K562 (cell line): Measurements from ENCODE around the gene ISOC1. TPM values are rescaled to one million over a fixed set of nuclear protein-coding genes. Genes with fewer than 3 reads are reported as not detected.

Experiments
- ATAC-seq: fragments of 200-7000 bp; cut with Tn5 transposase; 3 replicates; pipeline ENCODE4 v1.9.1; 2020; ENCODE audit warnings: moderate library complexity
- BruUV-seq: library from RNA; stranded (reverse); fragments of 400-500 nt; replicated peaks from 2 replicates; lab custom pipeline; 2021; lab: Mats Ljungman, UMichigan
- CTCF ChIA-PET: fragments of 300-600 bp; formaldehyde crosslinking; extraction: SDS; loops from one replicate; lab custom pipeline; 2021; ENCODE audit warnings: low intra/inter-chr PET ratio; lab: Yijun Ruan, JAX
- POLR2A ChIA-PET: fragments of 300-600, 350-650 bp; sonication (Branson Sonifier 250); formaldehyde crosslinking; extraction: SDS; loops from one replicate; lab custom pipeline; 2021; ENCODE audit warnings: antibody characterized with exemption, inconsistent platforms; lab: Yijun Ruan, JAX
- DNase-seq, 4 experiments: peaks; one replicate each; pipeline versions ENCODE4 v3.0.0 to v3.0.0-alpha.2; 2011 to 2018; ENCODE audit warnings: low spot score in 3 of 4, mixed read lengths in 3 of 4; ENCODE audit errors: extremely low read depth in 1 of 4
- FAIRE-seq: peaks from 2 replicates; lab custom pipeline; 2011; peaks lifted over from hg19 to GRCh38; lab: Jason Lieb, UNC
- H2AFZ ChIP-seq: 2 replicates; pipeline ENCODE4 v1.6.0; 2011; ENCODE audit warnings: low read depth, low read length, control low read depth, inconsistent platforms
- H3K27ac ChIP-seq: fragments of 200-600 bp; 3 replicates; pipeline ENCODE4 v1.8.0; 2011; ENCODE audit warnings: low read depth, mild to moderate bottlenecking, control low read depth, inconsistent platforms, low read length, moderate library complexity, mixed read lengths; ENCODE audit errors: extremely low read depth
- H3K27me3 ChIP-seq, 2 experiments: fragments of 300-600 bp in 1 of 2; 2 replicates in 1 of 2; 3 replicates in 1 of 2; pipeline versions ENCODE4 v1.6.0 to v1.8.0; 2011; ENCODE audit warnings: inconsistent platforms in 2 of 2, low read length in 2 of 2, mild to moderate bottlenecking in 1 of 2, mixed read lengths in 1 of 2, moderate library complexity in 1 of 2; ENCODE audit not compliant: control insufficient read depth in 2 of 2, insufficient read depth in 2 of 2
- H3K36me3 ChIP-seq: fragments of 300-600 bp; 3 replicates; pipeline ENCODE4 v1.8.0; 2011; ENCODE audit warnings: mild to moderate bottlenecking, low read length, inconsistent platforms; ENCODE audit not compliant: control insufficient read depth, insufficient read depth
- H3K4me1 ChIP-seq, 2 experiments: fragments of 200-600 bp in 1 of 2; replicated peaks in 1 of 2; 2 replicates in 1 of 2; 3 replicates in 1 of 2; pipeline versions ENCODE4 v1.5.1 to v1.8.0; 2011; ENCODE audit warnings: inconsistent platforms in 2 of 2, low read length in 2 of 2, mild to moderate bottlenecking in 1 of 2, mixed read lengths in 1 of 2, moderate library complexity in 1 of 2; ENCODE audit not compliant: control insufficient read depth in 2 of 2, insufficient read depth in 2 of 2
- H3K4me2 ChIP-seq: 2 replicates; pipeline ENCODE4 v1.6.1; 2011; ENCODE audit warnings: low read length, control low read depth, inconsistent platforms, mixed read lengths; ENCODE audit not compliant: insufficient read depth
- H3K4me3 ChIP-seq: fragments of 200-600 bp; sonication (generic), shearing (Covaris generic); 2 replicates; pipeline ENCODE4 v1.5.1; 2016; ENCODE audit warnings: control low read depth, inconsistent platforms
- H3K79me2 ChIP-seq: fragments of 200-600 bp; 3 replicates; pipeline ENCODE4 v1.8.0; 2011; ENCODE audit warnings: low read length, inconsistent platforms; ENCODE audit not compliant: control insufficient read depth, insufficient read depth
- H3K9ac ChIP-seq, 2 experiments: 2 replicates each; pipeline versions ENCODE4 v1.6.0 to v1.6.1; 2011; ENCODE audit warnings: low read depth in 2 of 2, low read length in 2 of 2, control low read depth in 1 of 2, inconsistent platforms in 1 of 2, mild to moderate bottlenecking in 1 of 2, mixed read lengths in 1 of 2; ENCODE audit not compliant: insufficient read depth in 1 of 2
- H3K9me1 ChIP-seq: one replicate; pipeline ENCODE4 v1.6.0; 2011; ENCODE audit warnings: inconsistent platforms, mild to moderate bottlenecking, low read length, moderate library complexity; ENCODE audit not compliant: control insufficient read depth, insufficient read depth
- H3K9me3 ChIP-seq: replicated peaks from 2 replicates; pipeline ENCODE4 v1.5.1; 2011; ENCODE audit warnings: low read depth, low read length, inconsistent platforms; ENCODE audit not compliant: control insufficient read depth, insufficient read depth
- H4K20me1 ChIP-seq: replicated peaks from 2 replicates; pipeline ENCODE4 v1.6.1; 2011; ENCODE audit warnings: low read length, inconsistent platforms, mixed read lengths; ENCODE audit not compliant: control insufficient read depth, insufficient read depth
- BRF1 ChIP-seq: IDR thresholded peaks from 3 replicates; pipeline ENCODE4 v1.6.1; 2011; ENCODE audit warnings: borderline replicate concordance, mild to moderate bottlenecking; ENCODE audit not compliant: insufficient read length; ENCODE audit errors: extremely low read depth
- CBX1 ChIP-seq: sonication (generic); IDR thresholded peaks from 2 replicates; pipeline ENCODE4 v1.6.1; 2016; ENCODE audit warnings: antibody characterized with exemption, low read depth, mild to moderate bottlenecking
- CBX5 ChIP-seq: IDR thresholded peaks from 2 replicates; pipeline ENCODE4 v1.6.1; 2014; ENCODE audit warnings: low read depth, borderline replicate concordance
- IRF2 ChIP-seq: sonication (generic); formaldehyde crosslinking; IDR thresholded peaks from 2 replicates; pipeline ENCODE4 v1.8.1; 2022; ENCODE audit warnings: mild to moderate bottlenecking, missing genetic modification reagents
- KLF6 ChIP-seq: fragments of 250-450 bp; sonication (Bioruptor Pico); IDR thresholded peaks from 2 replicates; pipeline ENCODE4 v1.4.0; 2020; ENCODE audit warnings: mild to moderate bottlenecking, moderate library complexity, borderline replicate concordance
- MAZ ChIP-seq, 2 experiments: fragments of 450-650 bp in 1 of 2; sonication (generic) in 1 of 2; formaldehyde crosslinking; IDR thresholded peaks in 1 of 2; conservative IDR thresholded peaks in 1 of 2; 2 replicates each; pipeline versions ENCODE4 v1.4.0 to v1.5.0; 2020; ENCODE audit warnings: mild to moderate bottlenecking in 1 of 2, missing genetic modification reagents in 1 of 2
- PTBP1 ChIP-seq: fragments of 200-400 bp; formaldehyde crosslinking; IDR thresholded peaks from 2 replicates; pipeline ENCODE4 v1.6.1; 2017; ENCODE audit warnings: low read depth, low read length
- TCF7L2 ChIP-seq: fragments of 150-350 bp; IDR thresholded peaks from 2 replicates; pipeline ENCODE4 v1.6.1; 2016; ENCODE audit warnings: low read depth, mild to moderate bottlenecking, low read length, moderate library complexity
- ZNF253 ChIP-seq: fragments of 250-450 bp; sonication (Bioruptor Pico); conservative IDR thresholded peaks from 2 replicates; pipeline ENCODE4 v1.6.1; 2021; ENCODE audit warnings: mild to moderate bottlenecking
- WGBS: fragments of 100-300 bp; shearing (Covaris generic); methylation state at CpG from one replicate; pipeline ENCODE4 v1.1.6; 2016; ENCODE audit warnings: low coverage, mixed read lengths; ENCODE audit not compliant: insufficient coverage; ENCODE audit errors: missing lambda C conversion rate; 5-methylcytosine and 5-hydroxymethylcytosine counted together
- in situ Hi-C: fragments of 300-500 bp; cut with MboI; formaldehyde crosslinking; loops from 4 replicates; pipeline ENCODE4 v1.15.0; 2018; ENCODE audit warnings: inconsistent platforms, mixed read lengths
- intact Hi-C: fragments of 100-400 bp; cut with micrococcal nuclease; formaldehyde crosslinking; loops from 2 replicates; pipeline ENCODE4 v1.14.2; 2022
- polyA plus RNA-seq, 8 experiments: library from polyadenylated mRNA; depleted of rRNA in 4 of 8; stranded (reverse) in 5 of 8; unstranded in 3 of 8; fragments of >200 nt; fragmentation: Nextera tagmentation in 2 of 8; fragmentation: Illumina TruSeq in 1 of 8; extraction: Ambion mirVana in 2 of 8; extraction: Trizol in 1 of 8; gene quantifications; 2 replicates each; pipeline versions ENCODE4 v1.2.1 to v1.2.3, GENCODE V29; 2011 to 2014; ENCODE audit warnings: inconsistent platforms in 1 of 8, missing spikeins in 1 of 8
- total RNA-seq, 7 experiments: library from RNA; depleted of rRNA in 6 of 7; stranded (reverse); fragments of >200 nt in 6 of 7; fragmentation: Illumina TruSeq in 2 of 7; extraction: Trizol in 2 of 7; gene quantifications; 2 replicates each; pipeline versions ENCODE4 v1.2.1 to v1.2.3, GENCODE V29; 2011 to 2021; ENCODE audit warnings: low replicate concordance in 1 of 7
- TF ChIP-seq, protein P1 (sequence below): fragments of 450-650 bp; formaldehyde crosslinking; IDR thresholded peaks from 2 replicates; pipeline ENCODE4 v1.4.0; 2020; ENCODE audit warnings: mild to moderate bottlenecking, moderate library complexity

The ISOC1 gene
- total and polyA plus RNA-seq, 9 of the 15 experiments (the other 6 are each of a cell fraction or from before 2014, with no cell fraction given) = 14.0 to 67.9 (median 51.3) TPM

DNA sequence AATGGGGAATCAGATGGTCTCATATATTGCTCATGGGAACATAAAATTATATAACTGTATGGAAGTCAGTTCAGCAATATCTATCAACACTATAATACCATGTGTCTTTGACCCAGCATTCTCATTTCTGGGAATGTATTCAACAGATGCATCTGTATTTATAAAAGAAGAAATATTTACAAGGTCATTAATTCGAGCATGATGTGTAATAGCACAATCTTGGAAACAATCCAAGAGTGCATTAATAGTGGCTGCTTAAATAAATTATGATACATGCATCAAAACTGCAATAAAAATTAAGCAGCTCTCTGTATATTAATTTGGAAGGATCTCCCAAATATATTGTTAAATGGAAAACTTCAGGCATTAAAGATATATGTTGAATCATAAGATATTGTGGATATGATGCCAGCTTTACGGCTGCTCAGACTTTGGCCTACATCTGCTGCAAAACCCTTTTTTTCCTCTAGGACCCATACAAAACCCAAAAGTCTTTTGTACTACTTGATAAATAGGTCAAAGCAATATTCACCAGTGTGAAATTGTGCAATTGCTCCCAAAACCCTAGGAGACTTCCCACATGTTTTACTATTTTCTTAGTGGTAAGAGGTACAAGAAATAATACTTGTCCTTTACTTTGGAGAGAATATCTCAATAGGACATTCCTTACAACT, 45.3 kb upstream of the ISOC1 start:
- Histone ChIP-seq H2AFZ (no peak overlapping the region), H3K27me3 (no peaks in the 10 kb centered on the region), H4K20me1 (no peaks in the 10 kb centered on the region), H3K9me1 (no peaks in the 10 kb centered on the region), H3K4me2 (no peak overlapping the region), H3K27ac (no peak overlapping the region), H3K9me3 (no peaks in the 10 kb centered on the region), H3K79me2 (no peaks in the 10 kb centered on the region), H3K4me1 (no peaks in the 10 kb centered on the region), H3K36me3 (no peaks in the 10 kb centered on the region), H3K9ac (no peak overlapping the region), H3K4me3 (no peak overlapping the region)
- WGBS = 22% methylated on average over 2 of the region's 2 CpGs
- CTCF ChIA-PET = no interaction called here
- intact Hi-C loops (no loop called here), in situ Hi-C loops (no loop called here)
- TF ChIP-seq CBX5 = no peak
- TF ChIP-seq CBX1 = no peak
- TF ChIP-seq, protein P1, sequence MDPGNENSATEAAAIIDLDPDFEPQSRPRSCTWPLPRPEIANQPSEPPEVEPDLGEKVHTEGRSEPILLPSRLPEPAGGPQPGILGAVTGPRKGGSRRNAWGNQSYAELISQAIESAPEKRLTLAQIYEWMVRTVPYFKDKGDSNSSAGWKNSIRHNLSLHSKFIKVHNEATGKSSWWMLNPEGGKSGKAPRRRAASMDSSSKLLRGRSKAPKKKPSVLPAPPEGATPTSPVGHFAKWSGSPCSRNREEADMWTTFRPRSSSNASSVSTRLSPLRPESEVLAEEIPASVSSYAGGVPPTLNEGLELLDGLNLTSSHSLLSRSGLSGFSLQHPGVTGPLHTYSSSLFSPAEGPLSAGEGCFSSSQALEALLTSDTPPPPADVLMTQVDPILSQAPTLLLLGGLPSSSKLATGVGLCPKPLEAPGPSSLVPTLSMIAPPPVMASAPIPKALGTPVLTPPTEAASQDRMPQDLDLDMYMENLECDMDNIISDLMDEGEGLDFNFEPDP = no peak
- TF ChIP-seq MAZ (CRISPR knock-in tag; conservative IDR thresholded peaks at IDR 0.05 in 1 of 2, IDR thresholded peaks at IDR 0.05 in 1 of 2) = no peak
- no peak for TF ChIP-seq PTBP1
- TF ChIP-seq IRF2 = no peak
- no peak for TF ChIP-seq ZNF253 (CRISPR knock-in tag)
- TF ChIP-seq BRF1 = no peak
- no peak for TF ChIP-seq KLF6 (CRISPR knock-in tag)
- no peak for TF ChIP-seq TCF7L2
- BruUV-seq = no TSS peak
- FAIRE-seq = no peak
- no peak for DNase-seq
- POLR2A ChIA-PET = no interaction called here
- no peak for ATAC-seq
